ENCODE measurements around the gene TMEFF1. TPM values are rescaled to one million over a fixed set of nuclear protein-coding genes. Genes with fewer than 3 reads are reported as not detected.

TMEFF1 gene
- total and polyA plus RNA-seq, 2 of the 8 experiments (the other 6 are each of a cell fraction or from before 2014, with no cell fraction given), result 13.5 to 68.2 TPM

- peaks cover 0 to 65% (median 22%) of the 10 kb centered on the region in 4 experiments; a peak in 6 of 8 replicates for H3K36me3 ChIP-seq (ENCODE audit: control insufficient read depth in 2 of 4, insufficient read depth in 4 of 4, low read length in 3 of 4)
- H3K9me3 ChIP-seq (ENCODE audit: insufficient read depth in 2 of 2, low read depth in 1 of 2, low read length in 1 of 2), result no peaks in the 10 kb centered on the region
- no peak overlapping the region for H2BK15ac ChIP-seq (ENCODE audit: low read length)
- no peak overlapping the region for H4K5ac ChIP-seq (ENCODE audit: insufficient read length, low read depth, low read length)
- ChIA-PET CTCF (ENCODE audit: partially characterized antibody) (no interaction called here), POLR2A (ENCODE audit: partially characterized antibody) (no interaction called here)
- H3K4me2 ChIP-seq (ENCODE audit: insufficient read depth in 1 of 2, low read depth in 2 of 2, low read length in 2 of 2), result no peak overlapping the region
- no peak overlapping the region for H3K23ac ChIP-seq (ENCODE audit: insufficient read length)
- peaks cover 1 to 2% of the 10 kb centered on the region in 2 experiments for H4K20me1 ChIP-seq (replicated peaks in 1 of 2; ENCODE audit: control insufficient read depth in 1 of 2, insufficient read depth in 2 of 2, low read length in 2 of 2)
- no peaks in the 10 kb centered on the region for H3K79me1 ChIP-seq (ENCODE audit: low read depth, low read length)
- no peak overlapping the region for H3K56ac ChIP-seq (replicated peaks; ENCODE audit: insufficient read length, low read depth, low read length)
- H3K18ac ChIP-seq (ENCODE audit: extremely low read depth, low read length), result no peak overlapping the region
- no peaks in the 10 kb centered on the region for H3K4me1 ChIP-seq (replicated peaks in 1 of 4; ENCODE audit: control insufficient read depth in 3 of 4, insufficient read depth in 4 of 4, low read length in 3 of 4)
- H2BK120ac ChIP-seq (replicated peaks; ENCODE audit: low read depth, low read length), result no peak overlapping the region
- H3K23me2 ChIP-seq (ENCODE audit: low read depth, low read length), result no peaks in the 10 kb centered on the region
- DNase-seq (ENCODE audit: low read depth in 1 of 2, low spot score in 2 of 2) (no peak), FAIRE-seq (no peak)
- H3K27ac ChIP-seq (ENCODE audit: low read depth, low read length), result no peak overlapping the region
- H2BK20ac ChIP-seq (ENCODE audit: low read length), result no peak overlapping the region
- H4K91ac ChIP-seq (replicated peaks; ENCODE audit: insufficient read length, low read length), result no peak overlapping the region
- H3K4me3 ChIP-seq (ENCODE audit: extremely low read depth in 1 of 4, insufficient read depth in 2 of 4, low read depth in 3 of 4, low read length in 4 of 4), result no peak overlapping the region
- H3K4ac ChIP-seq (replicated peaks; ENCODE audit: insufficient read length, low read depth, low read length), result no peak overlapping the region
- H4K8ac ChIP-seq (ENCODE audit: extremely low read depth, insufficient read depth, low read length), result no peak overlapping the region
- no peak overlapping the region for H2AFZ ChIP-seq (ENCODE audit: low read length)
- H2BK5ac ChIP-seq (ENCODE audit: low read depth, low read length), result no peak overlapping the region
- H3K14ac ChIP-seq (ENCODE audit: insufficient read length), result no peak overlapping the region
- H3K9ac ChIP-seq (replicated peaks in 1 of 4; ENCODE audit: extremely low read depth in 1 of 4, low read depth in 3 of 4, low read length in 3 of 4), result no peak overlapping the region
- H2AK5ac ChIP-seq (ENCODE audit: low read depth, low read length), result no peak overlapping the region
- 78% methylated on average over 2 of the region's 2 CpGs; no CpG with 5 or more reads in 1 of the 2 experiments for WGBS, 2 experiments (ENCODE audit: extremely low coverage in 1 of 2, insufficient coverage in 1 of 2, insufficient read length in 1 of 2, insufficient replicate concordance in 2 of 2, low coverage in 1 of 2, low lambda C conversion rate in 2 of 2, missing lambda C conversion rate in 1 of 2)
- H3K27me3 ChIP-seq (replicated peaks in 1 of 4; ENCODE audit: control insufficient read depth in 3 of 4, extremely low read depth in 1 of 4, insufficient read depth in 3 of 4, low read length in 3 of 4), result no peaks in the 10 kb centered on the region
- no peaks in the 10 kb centered on the region for H3K79me2 ChIP-seq (ENCODE audit: control insufficient read depth in 1 of 2, insufficient read depth in 2 of 2, low read length in 2 of 2)
- TF ChIP-seq HDAC2 (IDR thresholded peaks at IDR 0.05; ENCODE audit: borderline replicate concordance in 1 of 2, low read depth in 2 of 2, low read length in 2 of 2) (no peak), ZNF274 (IDR thresholded peaks at IDR 0.05; ENCODE audit: borderline replicate concordance, extremely low read depth, low read length) (no peak), CHD1 (IDR thresholded peaks at IDR 0.05; ENCODE audit: low read depth, low read length) (no peak), RBBP5 (IDR thresholded peaks at IDR 0.05; ENCODE audit: borderline replicate concordance, low read depth, low read length) (no peak), SP1 (IDR thresholded peaks at IDR 0.05; ENCODE audit: low read depth, low read length) (no peak)
- H2BK12ac ChIP-seq (ENCODE audit: low read depth, low read length), result no peak overlapping the region
Observed at GRCh38 chr9:100575765-100576386, 102.9 kb downstream of the TMEFF1 start.
